Uterus (tissue), 4 donors: Measurements from ENCODE around the gene RBFOX2. TPM values are rescaled to one million over a fixed set of nuclear protein-coding genes. Genes with fewer than 3 reads are reported as not detected.

Experiments used
- DNase-seq, 2 donors: peaks; one replicate each; pipeline ENCODE4 v3.0.0-alpha.2; 2019 to 2020
- H3K27ac ChIP-seq, 2 donors: fragments of 200-600 bp; sonication (generic); 1 replicate in 1 of 2; 2 replicates in 1 of 2; pipeline ENCODE4 v1.5.1; 2016 to 2018
- H3K27me3 ChIP-seq, 2 donors: fragments of 200-600 bp; sonication (generic); one replicate each; pipeline ENCODE4 v1.5.1; 2018 to 2019; ENCODE audit warnings: control low read depth in 1 of 2
- H3K36me3 ChIP-seq, 2 donors: fragments of 200-600 bp; sonication (generic); one replicate each; pipeline ENCODE4 v1.5.1; 2019; ENCODE audit warnings: control low read depth in 1 of 2
- H3K4me1 ChIP-seq, 2 donors: fragments of 200-600 bp; sonication (generic); one replicate each; pipeline ENCODE4 v1.5.1; 2018 to 2019; ENCODE audit warnings: control low read depth in 1 of 2
- H3K4me3 ChIP-seq, 2 donors: fragments of 200-600 bp; sonication (generic); 1 replicate in 1 of 2; 2 replicates in 1 of 2; pipeline ENCODE4 v1.5.1; 2018 to 2019; ENCODE audit warnings: mild to moderate bottlenecking in 1 of 2
- H3K9me3 ChIP-seq, 2 donors: fragments of 200-600 bp; sonication (generic); one replicate each; pipeline ENCODE4 v1.5.1; 2019; ENCODE audit warnings: control low read depth in 1 of 2
- POLR2A ChIP-seq, 2 donors: fragments of 450-650 bp; IDR thresholded peaks; one replicate each; pipeline ENCODE4 v1.6.1; 2016; ENCODE audit warnings: antibody characterized with exemption in 2 of 2, mild to moderate bottlenecking in 1 of 2, moderate library complexity in 1 of 2
- intact Hi-C: fragments of 100-400 bp; cut with DNase I; formaldehyde crosslinking; loops from one replicate; pipeline ENCODE4 v1.15.1; 2023; ENCODE audit warnings: low total_unique reads
- total RNA-seq, 4 donors: library from RNA; depleted of rRNA in 3 of 4; stranded (reverse); fragments of >200 nt in 3 of 4; gene quantifications; one replicate each; pipeline versions ENCODE4 v1.1.0 to v1.2.4, GENCODE V29; 2014 to 2023
- TF ChIP-seq, protein P1 (sequence below), 4 experiments: fragments of 200-600 bp in 2 of 4; fragments of 450-650 bp in 2 of 4; sonication (generic) in 2 of 4; IDR thresholded peaks; one replicate each; pipeline ENCODE4 v1.5.1; 2016 to 2019; ENCODE audit warnings: antibody characterized with exemption in 4 of 4, mild to moderate bottlenecking in 2 of 4, moderate library complexity in 1 of 4
- donor health status: DM: yes; HTN: yes; CAD: no.

The RBFOX2 gene
- total RNA-seq, 4 donors from 2014 or later: 81.0 to 311 (median 147) TPM

DNA sequence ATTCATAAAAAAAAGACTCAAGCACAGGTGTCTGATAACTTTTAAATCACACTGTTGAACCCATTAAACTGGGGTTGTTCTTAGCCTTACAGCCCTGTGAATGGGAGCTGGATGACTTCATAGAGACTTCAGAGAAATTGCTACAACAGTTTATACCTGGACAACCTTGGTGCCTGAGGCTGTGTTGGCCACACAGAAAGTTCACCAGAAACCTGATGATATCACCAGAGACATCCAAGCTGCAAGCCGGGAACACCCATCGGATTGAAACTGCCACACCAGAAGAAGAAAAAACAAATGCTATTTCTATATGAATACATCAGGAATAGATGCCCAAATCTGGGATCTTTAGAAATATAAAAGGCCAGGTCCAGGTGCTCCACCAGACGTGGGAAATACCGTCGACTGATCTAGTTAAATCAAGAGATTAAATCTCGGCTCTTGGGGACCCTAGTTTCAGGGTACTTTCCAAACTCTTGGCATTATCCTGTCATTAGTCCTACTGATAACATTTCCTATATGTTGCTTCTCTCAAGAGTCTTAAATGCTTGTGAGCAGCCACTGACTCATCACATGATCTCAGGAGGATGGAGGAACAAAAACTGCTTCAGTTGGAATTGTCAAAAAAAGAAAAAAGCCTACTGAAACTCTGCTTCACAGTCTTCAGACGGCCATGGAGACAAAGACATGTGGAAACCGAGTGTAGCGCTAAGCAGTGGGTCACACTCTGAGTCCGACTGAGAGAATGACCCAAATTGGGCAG lies 339.5 kb downstream of the RBFOX2 start:
- Histone ChIP-seq H3K4me1 (no peaks in the 10 kb centered on the region), H3K36me3 (no peaks in the 10 kb centered on the region), H3K4me3 (no peak overlapping the region), H3K27ac (no peak overlapping the region), H3K9me3 (no peaks in the 10 kb centered on the region), H3K27me3 (no peaks in the 10 kb centered on the region)
- no peak for DNase-seq
- intact Hi-C loops: no loop called here
- no peak for TF ChIP-seq POLR2A (IDR thresholded peaks at IDR 0.05)
- TF ChIP-seq, protein P1, sequence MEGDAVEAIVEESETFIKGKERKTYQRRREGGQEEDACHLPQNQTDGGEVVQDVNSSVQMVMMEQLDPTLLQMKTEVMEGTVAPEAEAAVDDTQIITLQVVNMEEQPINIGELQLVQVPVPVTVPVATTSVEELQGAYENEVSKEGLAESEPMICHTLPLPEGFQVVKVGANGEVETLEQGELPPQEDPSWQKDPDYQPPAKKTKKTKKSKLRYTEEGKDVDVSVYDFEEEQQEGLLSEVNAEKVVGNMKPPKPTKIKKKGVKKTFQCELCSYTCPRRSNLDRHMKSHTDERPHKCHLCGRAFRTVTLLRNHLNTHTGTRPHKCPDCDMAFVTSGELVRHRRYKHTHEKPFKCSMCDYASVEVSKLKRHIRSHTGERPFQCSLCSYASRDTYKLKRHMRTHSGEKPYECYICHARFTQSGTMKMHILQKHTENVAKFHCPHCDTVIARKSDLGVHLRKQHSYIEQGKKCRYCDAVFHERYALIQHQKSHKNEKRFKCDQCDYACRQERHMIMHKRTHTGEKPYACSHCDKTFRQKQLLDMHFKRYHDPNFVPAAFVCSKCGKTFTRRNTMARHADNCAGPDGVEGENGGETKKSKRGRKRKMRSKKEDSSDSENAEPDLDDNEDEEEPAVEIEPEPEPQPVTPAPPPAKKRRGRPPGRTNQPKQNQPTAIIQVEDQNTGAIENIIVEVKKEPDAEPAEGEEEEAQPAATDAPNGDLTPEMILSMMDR (IDR thresholded peaks at IDR 0.05): no peak

Other genes starting within 250 kb of the RBFOX2 start
- gene APOL3, start 131.9 kb upstream of the RBFOX2 start, total RNA-seq: 100 to 1,000 TPM in 2 of 4 donors, 10 to 100 TPM in 2; 22.1 to 108 (median 76.7) TPM
- 10 to 100 TPM in 2 of 4 donors, 1 to 10 TPM in 1, not detected in 1; 1.0 to 35.2 (median 16.9) TPM for gene APOL4, start 173.0 kb upstream of the RBFOX2 start, total RNA-seq
- gene APOL2, start 210.7 kb upstream of the RBFOX2 start, total RNA-seq: 10 to 100 TPM; 15.6 to 96.2 (median 60.3) TPM
- 10 to 100 TPM in 3 of 4 donors, 1 to 10 TPM in 1; 9.8 to 89.7 (median 19.9) TPM for gene APOL1, start 224.3 kb upstream of the RBFOX2 start, total RNA-seq